Measurements from ENCODE around the gene ASTL.

DNA sequence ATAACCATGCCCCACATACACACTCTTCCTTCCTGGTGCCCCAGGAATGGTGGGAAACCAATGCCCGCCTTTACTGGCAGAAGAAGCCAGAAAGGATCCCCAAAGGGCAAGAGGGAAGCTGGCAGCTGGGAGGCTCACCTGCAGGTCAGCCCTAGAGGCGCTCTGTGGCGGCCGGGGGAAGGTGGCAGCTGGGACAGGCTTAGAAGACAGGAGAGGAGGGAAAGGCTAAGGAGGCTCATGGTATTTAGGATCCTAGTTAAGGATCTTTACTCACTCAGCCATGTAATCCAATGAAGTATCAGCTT, 45.8 kb downstream of the ASTL start:
- TF ChIP-seq, protein P1, sequence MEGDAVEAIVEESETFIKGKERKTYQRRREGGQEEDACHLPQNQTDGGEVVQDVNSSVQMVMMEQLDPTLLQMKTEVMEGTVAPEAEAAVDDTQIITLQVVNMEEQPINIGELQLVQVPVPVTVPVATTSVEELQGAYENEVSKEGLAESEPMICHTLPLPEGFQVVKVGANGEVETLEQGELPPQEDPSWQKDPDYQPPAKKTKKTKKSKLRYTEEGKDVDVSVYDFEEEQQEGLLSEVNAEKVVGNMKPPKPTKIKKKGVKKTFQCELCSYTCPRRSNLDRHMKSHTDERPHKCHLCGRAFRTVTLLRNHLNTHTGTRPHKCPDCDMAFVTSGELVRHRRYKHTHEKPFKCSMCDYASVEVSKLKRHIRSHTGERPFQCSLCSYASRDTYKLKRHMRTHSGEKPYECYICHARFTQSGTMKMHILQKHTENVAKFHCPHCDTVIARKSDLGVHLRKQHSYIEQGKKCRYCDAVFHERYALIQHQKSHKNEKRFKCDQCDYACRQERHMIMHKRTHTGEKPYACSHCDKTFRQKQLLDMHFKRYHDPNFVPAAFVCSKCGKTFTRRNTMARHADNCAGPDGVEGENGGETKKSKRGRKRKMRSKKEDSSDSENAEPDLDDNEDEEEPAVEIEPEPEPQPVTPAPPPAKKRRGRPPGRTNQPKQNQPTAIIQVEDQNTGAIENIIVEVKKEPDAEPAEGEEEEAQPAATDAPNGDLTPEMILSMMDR (IDR thresholded peaks at IDR 0.05) = no peak
- no peak for TF ChIP-seq POLR2A (IDR thresholded peaks at IDR 0.05)

Data from body of pancreas (tissue), 4 donors.